K562 (cell line): ENCODE measurements around the gene IQCN. TPM values are rescaled to one million over a fixed set of nuclear protein-coding genes. Genes with fewer than 3 reads are reported as not detected.

ENCODE experiments used
- CREB3L1 ChIP-seq: fragments of 450-650 bp; IDR thresholded peaks from 2 replicates; pipeline ENCODE4 v1.6.1; 2014; ENCODE audit warnings: low read depth, mild to moderate bottlenecking, moderate library complexity, borderline replicate concordance
- CTCF ChIP-seq, 3 experiments: IDR thresholded peaks in 2 of 3; conservative IDR thresholded peaks in 1 of 3; 2 replicates each; pipeline ENCODE4 v1.5.1; 2011 to 2012; ENCODE audit warnings: low read length in 3 of 3, mild to moderate bottlenecking in 3 of 3, control low read depth in 2 of 3, improper control_type of control experiment in 1 of 3, inconsistent platforms in 1 of 3, low read depth in 1 of 3, mixed read lengths in 1 of 3, moderate library complexity in 1 of 3; ENCODE audit not compliant: insufficient read depth in 2 of 3
- E4F1 ChIP-seq: fragments of 250-450 bp; sonication (Bioruptor Pico); IDR thresholded peaks from 2 replicates; pipeline ENCODE4 v1.5.0; 2021; ENCODE audit warnings: mild to moderate bottlenecking, borderline replicate concordance
- ELK3 ChIP-seq: fragments of 450-650 bp; formaldehyde crosslinking; IDR thresholded peaks from 2 replicates; pipeline ENCODE4 v1.4.0; 2020; ENCODE audit warnings: mild to moderate bottlenecking
- EWSR1 ChIP-seq: fragments of 450-650 bp; IDR thresholded peaks from 2 replicates; pipeline ENCODE4 v1.6.1; 2018; ENCODE audit warnings: borderline replicate concordance, mild to moderate bottlenecking, low read depth, moderate library complexity; ENCODE audit not compliant: partially characterized antibody
- HES1 ChIP-seq: fragments of 450-650 bp; IDR thresholded peaks from 2 replicates; pipeline ENCODE4 v1.6.1; 2016; ENCODE audit warnings: low read depth, mild to moderate bottlenecking, moderate library complexity
- MAZ ChIP-seq, 2 experiments: fragments of 450-650 bp in 1 of 2; sonication (generic) in 1 of 2; formaldehyde crosslinking; IDR thresholded peaks in 1 of 2; conservative IDR thresholded peaks in 1 of 2; 2 replicates each; pipeline versions ENCODE4 v1.4.0 to v1.5.0; 2020; ENCODE audit warnings: mild to moderate bottlenecking in 1 of 2, missing genetic modification reagents in 1 of 2
- RBBP5 ChIP-seq: fragments of 200-600 bp; sonication (generic); IDR thresholded peaks from 2 replicates; pipeline ENCODE4 v1.6.1; 2012; ENCODE audit warnings: borderline replicate concordance, mild to moderate bottlenecking, low read length, control low read depth, inconsistent platforms; ENCODE audit not compliant: insufficient read depth, poor library complexity, severe bottlenecking
- ZBTB1 ChIP-seq: sonication (generic); formaldehyde crosslinking; IDR thresholded peaks from 2 replicates; pipeline ENCODE4 v1.8.1; 2023; ENCODE audit warnings: missing genetic modification reagents, low read depth, mild to moderate bottlenecking, borderline replicate concordance
- ZBTB49 ChIP-seq: sonication (generic); formaldehyde crosslinking; IDR thresholded peaks from 2 replicates; pipeline ENCODE4 v1.8.0; 2022; ENCODE audit warnings: missing genetic modification reagents, mild to moderate bottlenecking, borderline replicate concordance
- ZNF3 ChIP-seq: fragments of 250-450 bp; sonication (Bioruptor Pico); IDR thresholded peaks from 2 replicates; pipeline ENCODE4 v1.5.0; 2021; ENCODE audit warnings: mild to moderate bottlenecking, moderate library complexity
- ZNF644 ChIP-seq: fragments of 200-800 bp; sonication (Bioruptor generic); IDR thresholded peaks from 2 replicates; pipeline ENCODE4 v1.6.1; 2016; ENCODE audit warnings: low read depth, missing genetic modification characterization, missing compliant biosample characterization
- polyA plus RNA-seq, 8 experiments: library from polyadenylated mRNA; depleted of rRNA in 4 of 8; stranded (reverse) in 5 of 8; unstranded in 3 of 8; fragments of >200 nt; fragmentation: Nextera tagmentation in 2 of 8; fragmentation: Illumina TruSeq in 1 of 8; extraction: Ambion mirVana in 2 of 8; extraction: Trizol in 1 of 8; gene quantifications; 2 replicates each; pipeline versions ENCODE4 v1.2.1 to v1.2.3, GENCODE V29; 2011 to 2014; ENCODE audit warnings: inconsistent platforms in 1 of 8, missing spikeins in 1 of 8
- total RNA-seq, 7 experiments: library from RNA; depleted of rRNA in 6 of 7; stranded (reverse); fragments of >200 nt in 6 of 7; fragmentation: Illumina TruSeq in 2 of 7; extraction: Trizol in 2 of 7; gene quantifications; 2 replicates each; pipeline versions ENCODE4 v1.2.1 to v1.2.3, GENCODE V29; 2011 to 2021; ENCODE audit warnings: low replicate concordance in 1 of 7

The IQCN gene
- total and polyA plus RNA-seq, 9 of the 15 experiments (the other 6 are each of a cell fraction or from before 2014, with no cell fraction given): 0.01 to 0.07 (median 0.04) TPM; not detected in 3

GRCh38 chr19:18223860-18224524 lies 50.3 kb downstream of the IQCN start (continued):
- TF ChIP-seq ZBTB49 (no peak), ELK3 (0 out of 2 replicates have a peak, but pooled peaks have one; percentile 32), ZBTB1 (CRISPR knock-in tag) (no peak), EWSR1 (no peak), E4F1 (CRISPR knock-in tag) (no peak), ZNF3 (CRISPR knock-in tag) (no peak), RBBP5 (peak; percentile 56), CTCF (IDR thresholded peaks at IDR 0.05 in 2 of 3, conservative IDR thresholded peaks at IDR 0.05 in 1 of 3; ENCODE audit: insufficient read depth in 2 of 3, low read depth in 1 of 3, low read length in 3 of 3) (peak in 1 of 3 experiments; percentile 12; a peak in 1 of 6 replicates), CREB3L1 (peak; percentile 73; the same call in 1 of the 2 replicates), HES1 (no peak), ZNF644 (no peak), MAZ (CRISPR knock-in tag; conservative IDR thresholded peaks at IDR 0.05 in 1 of 2, IDR thresholded peaks at IDR 0.05 in 1 of 2) (peak; percentile 70 to 95; a peak in 3 of 4 replicates)
